HG03095 (cell line): Measurements from ENCODE around the gene PNLIPRP1.

Experiments
- ATAC-seq: cut with Tn5 transposase; IDR thresholded peaks from one replicate; pipeline ENCODE4 v1.9.1; 2021; ENCODE audit warnings: moderate library complexity; ENCODE audit not compliant: unreplicated experiment

The PNLIPRP1 gene

DNA sequence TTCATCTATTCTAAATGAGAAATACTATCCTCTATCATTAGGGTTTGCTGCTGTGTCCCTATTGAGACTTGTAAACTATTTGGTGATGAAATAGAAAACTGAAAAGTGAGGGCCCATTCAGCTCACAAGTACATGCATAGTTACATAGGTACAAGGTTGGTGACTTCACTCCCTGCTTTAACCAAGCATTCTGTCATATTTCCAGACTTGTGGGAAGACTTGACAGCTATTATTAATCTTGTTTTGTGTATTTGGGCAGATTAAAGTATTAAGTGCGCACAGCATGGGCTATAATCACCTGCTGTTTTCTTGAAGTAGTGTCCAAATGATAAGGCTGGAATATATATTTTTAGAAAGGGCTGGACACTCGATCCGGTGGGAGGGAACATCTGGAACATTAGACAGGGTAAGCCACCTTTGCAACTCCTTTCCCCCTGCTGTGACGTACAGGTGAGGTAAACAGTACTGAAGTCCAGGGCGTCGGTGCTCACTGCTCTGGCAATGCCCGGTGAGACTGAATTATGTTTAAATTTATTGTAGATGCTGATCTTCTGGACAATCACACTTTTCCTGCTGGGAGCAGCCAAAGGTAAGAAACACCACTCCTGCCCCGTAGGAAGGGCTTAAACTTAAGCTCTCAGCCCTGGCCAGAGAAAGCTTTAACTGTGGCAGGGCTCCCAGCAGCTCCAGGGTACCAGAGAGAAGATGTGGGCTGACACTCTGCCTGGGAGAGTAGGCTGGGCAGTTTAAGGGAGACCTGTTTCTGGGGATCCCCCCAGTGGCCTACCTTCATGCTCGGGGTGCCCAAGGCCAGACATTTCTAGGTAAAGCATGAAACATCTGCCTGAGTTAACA lies at the start of gene PNLIPRP1:
PNLIPRP1 (plus strand) TSS at position 370 of the 855 bp plus-strand sequence; CDS start at position 541, 171 bp downstream.
- ATAC-seq, result no peak

DNA sequence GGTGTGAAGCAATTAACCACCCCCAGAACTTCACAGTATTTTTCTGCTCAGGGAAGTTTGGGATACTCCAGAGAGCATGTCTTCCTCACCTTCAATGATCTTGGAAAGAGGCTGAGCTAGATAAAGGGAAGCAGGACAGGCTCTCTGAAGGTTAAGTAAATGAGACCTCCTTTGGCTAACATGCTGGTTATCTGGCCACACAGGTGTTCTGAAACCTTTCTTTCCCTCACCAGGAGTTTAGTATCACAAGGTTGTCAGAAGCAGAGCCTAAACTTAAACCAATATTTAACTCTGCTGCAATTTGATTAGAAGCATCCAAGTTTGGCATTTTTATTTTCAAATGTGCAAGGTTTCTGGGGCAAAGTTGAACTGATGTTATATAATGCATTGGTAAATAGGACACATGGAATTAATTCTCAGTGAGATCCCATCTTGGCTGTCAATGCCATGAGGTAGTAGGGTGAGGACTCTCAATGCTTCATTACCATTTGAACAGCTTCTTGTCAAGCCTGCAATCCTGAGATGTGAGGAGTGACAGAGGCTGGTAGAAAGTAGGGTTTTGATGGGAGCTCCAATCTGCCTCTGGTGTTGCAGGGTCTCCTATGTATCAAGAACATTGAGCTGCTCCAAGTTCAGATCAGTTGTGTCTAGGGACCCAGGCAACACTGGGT lies 48.6 kb upstream of the PNLIPRP1 start:
- no peak for ATAC-seq

DNA sequence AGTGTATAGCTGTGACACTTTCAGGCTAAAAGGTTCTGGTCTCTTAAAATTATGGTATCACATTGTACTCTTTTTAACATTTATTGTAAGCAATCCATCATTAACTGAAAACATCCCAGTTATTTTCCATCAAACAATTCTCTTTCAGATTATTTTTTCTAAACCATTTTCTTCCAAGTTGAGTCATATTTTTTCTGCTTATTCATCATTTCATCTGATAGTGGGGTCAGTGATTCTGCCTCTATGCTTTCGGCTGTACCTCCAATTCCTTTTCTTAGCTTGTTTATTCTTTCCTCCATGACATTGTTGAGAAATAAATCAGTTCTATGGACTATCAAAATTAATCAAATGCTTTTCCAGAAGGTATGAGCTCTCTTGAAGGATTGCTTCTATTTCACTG lies 45.6 kb upstream of the PNLIPRP1 start:
- ATAC-seq, result no peak

DNA sequence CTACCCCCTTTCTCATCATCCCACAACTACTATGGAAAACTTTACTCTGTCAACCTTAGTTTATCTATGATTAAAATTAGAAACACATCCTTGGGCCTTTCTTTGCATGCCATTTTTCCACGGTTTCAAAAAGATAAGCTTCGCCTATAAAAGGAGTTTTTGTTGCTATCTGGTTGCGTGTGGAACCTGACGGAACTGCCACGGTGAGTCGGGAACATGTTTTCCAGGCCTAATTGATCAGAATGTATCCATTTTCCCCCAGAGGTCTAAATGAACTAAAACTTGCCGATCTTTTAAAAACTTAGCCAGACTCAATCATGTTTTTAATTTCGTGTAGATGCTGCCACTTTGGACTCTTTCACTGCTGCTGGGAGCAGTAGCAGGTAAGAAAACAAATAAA lies 45.0 kb upstream of the PNLIPRP1 start, which contains the start of gene PNLIP:
PNLIP (plus strand) TSS at position 176 of the 400 bp plus-strand sequence; CDS start at position 338, 162 bp downstream.
- no peak for ATAC-seq

DNA sequence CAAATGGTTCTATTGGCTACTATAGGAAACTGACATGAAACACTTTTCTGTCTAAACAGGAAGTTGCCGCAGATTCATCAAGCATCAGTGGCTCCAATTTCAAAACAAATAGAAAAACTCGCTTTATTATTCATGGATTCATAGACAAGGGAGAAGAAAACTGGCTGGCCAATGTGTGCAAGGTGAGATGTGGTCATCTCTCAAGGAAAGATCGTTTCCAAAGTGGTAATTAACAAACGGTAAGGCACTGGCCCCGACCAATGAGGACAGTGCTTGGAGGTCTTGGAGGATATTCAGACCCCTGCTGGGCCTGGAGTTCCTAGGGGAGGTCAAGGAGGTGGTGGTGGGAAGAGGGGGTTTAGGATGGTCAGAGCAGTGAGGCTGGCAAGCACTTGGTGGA lies 42.5 kb upstream of the PNLIPRP1 start:
- no peak for ATAC-seq

DNA sequence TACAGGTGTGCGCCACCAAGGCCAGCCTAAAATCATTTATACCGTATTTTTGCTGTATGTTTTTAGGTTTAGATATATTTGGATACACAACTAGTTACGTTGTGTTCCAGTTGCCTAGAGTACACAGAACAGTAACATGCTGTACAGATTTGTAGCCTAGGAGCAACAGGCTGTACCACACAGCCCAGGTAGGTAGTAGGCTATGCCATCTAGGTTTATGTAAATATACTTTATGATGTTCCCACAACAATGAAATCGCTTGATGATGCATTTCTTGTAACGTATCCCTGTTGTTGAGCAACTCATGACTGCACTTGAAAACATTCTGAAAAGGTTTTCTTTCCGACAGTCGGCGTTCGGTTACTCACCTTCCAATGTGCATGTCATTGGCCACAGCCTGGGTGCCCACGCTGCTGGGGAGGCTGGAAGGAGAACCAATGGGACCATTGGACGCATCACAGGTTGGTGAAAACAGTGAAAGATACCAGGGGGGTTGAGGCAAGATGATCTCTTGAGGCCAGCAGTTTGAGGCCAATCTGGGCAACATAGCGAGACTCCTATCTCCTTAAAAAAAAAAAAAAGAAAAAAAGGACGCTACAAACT lies 37.3 kb upstream of the PNLIPRP1 start:
- ATAC-seq, result no peak

DNA sequence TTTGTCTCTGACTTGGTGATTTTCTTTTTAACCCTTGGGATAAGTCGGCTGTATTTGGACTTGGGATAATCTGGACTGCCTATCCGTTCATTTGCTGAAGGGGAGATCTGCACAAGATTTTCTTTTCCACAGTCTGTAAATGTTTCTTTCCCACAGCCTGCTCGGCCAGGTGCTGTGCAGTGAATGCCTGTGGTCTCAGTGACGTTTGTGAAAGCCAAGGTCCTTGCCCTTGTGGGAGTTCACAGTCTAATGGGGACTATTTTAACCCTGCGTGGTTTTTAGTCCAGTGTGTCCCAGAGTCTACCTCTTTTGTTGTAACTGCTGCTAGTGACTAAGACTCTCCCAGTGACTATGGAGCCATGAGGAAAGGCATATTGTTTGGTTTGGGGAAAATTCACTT lies 36.1 kb upstream of the PNLIPRP1 start:
- no peak for ATAC-seq

DNA sequence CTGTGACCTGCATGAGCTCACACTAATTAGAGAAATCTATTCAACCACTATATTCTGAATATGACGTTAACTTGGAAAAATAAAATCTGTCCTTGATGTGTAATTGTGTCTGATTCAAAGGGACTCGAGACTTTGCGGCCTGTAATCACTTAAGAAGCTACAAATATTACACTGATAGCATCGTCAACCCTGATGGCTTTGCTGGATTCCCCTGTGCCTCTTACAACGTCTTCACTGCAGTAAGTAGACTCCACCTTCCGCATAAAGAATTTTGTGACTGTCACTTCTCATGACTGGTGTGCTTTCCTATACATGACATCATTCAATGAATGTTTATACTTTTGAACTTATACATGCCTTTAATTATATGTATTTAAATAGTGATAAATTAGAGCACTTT lies 34.9 kb upstream of the PNLIPRP1 start:
- no peak for ATAC-seq

DNA sequence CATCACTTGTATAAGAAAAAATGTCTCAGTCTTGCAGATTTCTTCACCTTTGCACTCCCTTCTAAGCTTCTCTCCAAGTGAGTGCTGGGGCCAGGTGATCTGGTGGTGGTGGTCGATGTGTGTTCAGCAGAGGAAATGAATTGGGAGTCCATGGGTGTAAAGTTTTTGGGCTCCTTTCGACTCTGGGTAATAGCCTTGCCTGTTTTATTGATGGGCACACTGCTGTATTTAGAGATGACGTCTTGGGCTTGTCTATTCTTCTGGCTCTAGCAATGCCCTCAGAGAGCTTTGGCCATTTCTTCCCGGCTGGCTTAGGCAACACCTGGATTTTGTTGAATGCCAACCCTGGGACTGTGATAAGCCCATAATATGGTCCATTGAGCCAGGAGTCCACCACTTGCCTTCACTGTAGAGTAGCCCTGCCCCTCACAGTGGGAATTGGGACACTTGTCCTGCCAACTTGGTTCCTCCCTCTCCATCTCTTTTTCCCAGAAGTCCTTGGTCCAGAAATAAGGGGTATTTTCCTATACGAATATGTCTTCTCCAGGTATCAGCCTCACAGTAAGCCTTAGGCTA lies 33.4 kb upstream of the PNLIPRP1 start:
- no peak for ATAC-seq

DNA sequence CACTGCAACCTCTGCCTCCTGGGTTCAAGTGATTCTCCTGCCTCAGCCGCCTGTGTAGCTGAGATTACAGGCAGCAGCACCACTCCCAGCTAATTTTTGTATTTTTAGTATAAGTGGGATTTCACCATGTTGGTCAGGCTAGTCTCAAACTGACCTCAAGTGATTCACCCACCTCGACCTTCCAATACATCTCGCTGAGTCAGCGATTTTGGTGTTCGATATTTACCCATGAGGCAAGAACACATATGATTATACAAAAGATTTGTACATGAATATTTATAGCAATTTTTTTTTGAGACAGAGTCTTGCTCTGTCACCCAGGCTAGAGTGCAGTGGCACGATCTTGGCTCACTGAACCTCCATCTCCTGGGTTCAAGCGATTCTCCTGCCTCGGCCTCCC lies 25.2 kb upstream of the PNLIPRP1 start:
- no peak for ATAC-seq

DNA sequence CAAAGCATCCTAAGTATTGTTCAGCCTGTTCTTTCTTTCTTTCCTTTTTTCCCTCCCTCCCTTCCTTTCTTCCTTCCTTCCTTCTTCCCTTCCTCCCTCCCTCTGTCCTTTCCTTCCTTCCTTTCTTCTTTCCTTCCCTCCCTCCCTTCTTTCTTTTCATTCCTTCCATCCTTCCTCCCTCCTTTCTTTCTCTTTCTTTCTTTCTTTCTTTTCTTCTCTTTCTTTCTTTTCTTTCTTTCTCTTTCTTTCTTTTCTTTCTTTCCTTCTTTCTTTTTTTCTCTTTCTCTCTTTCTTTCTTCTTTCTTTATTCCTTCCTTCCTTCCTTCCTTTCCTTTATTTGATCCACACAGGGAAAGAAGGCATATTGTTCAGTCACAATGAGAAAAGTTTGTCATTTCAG lies 23.8 kb upstream of the PNLIPRP1 start:
- ATAC-seq, result no peak

DNA sequence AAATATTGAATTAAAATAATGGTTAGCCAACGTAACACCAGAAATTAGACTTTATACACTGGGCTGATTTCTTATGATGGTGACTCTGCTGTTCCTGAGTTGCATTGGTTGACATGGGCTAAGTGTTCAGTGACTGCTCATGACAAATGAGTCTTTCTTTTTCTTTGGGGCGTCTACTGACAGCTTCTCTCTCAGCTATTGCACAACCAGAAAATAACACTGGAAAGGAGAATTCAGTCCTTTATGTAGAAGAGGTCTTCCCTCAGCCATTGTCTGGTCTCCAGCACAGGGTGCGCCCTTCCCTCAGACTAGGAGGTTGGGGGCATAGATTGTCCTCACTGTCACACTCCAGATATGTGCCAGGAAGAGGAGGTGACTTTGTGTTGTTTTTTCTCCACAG lies 23.4 kb upstream of the PNLIPRP1 start:
- no peak for ATAC-seq

DNA sequence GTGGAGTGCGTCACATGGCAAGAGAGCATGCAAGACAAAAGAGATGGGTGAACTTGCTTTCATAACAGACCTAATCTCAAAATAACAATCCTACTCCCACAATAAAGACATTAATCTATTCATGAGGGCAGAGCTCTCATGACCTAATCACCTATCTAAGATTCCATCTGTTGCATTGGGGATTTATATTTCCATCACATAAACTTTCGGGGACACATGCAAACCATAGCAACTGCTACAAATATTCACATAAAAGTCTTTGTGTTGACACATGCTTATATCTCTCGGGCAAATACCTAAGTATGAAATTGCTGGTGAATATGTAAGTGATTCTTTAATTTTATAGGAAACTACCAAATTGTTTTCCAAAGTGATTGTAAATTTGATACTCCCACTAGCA lies 16.0 kb upstream of the PNLIPRP1 start:
- ATAC-seq, result no peak

DNA sequence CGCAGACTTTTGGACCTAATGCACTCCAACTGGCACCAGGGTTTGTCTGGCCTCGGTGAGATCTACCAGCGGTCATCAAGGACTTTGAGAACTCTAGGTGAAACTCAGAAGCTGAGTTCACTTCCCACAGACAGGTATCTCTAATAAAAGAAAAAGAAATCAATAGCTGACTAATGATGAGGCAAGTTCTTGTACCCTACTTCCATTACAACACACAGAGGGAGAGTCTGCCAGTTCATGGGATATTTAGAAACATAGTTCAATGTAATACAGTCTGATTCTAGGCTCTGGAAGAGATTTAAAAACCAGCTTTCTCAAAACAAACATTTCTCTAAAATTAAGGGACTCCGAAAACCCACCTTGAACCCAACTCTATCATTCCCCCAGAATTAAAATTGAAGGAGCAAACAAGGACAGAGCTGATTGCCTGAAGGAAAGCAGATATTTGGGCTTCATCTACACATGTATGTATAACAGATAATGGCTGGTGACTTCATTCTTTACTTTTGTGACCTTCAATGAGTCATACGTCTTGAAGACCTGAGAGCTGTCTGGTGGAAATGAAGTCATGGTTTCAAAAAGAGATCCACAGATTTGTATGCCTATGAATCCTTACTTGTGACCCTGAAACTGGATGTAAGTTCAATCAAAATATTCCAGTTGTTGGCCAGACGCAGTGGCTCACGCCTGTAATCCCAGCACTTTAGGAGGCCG lies 2.7 kb upstream of the PNLIPRP1 start:
- no peak for ATAC-seq

DNA sequence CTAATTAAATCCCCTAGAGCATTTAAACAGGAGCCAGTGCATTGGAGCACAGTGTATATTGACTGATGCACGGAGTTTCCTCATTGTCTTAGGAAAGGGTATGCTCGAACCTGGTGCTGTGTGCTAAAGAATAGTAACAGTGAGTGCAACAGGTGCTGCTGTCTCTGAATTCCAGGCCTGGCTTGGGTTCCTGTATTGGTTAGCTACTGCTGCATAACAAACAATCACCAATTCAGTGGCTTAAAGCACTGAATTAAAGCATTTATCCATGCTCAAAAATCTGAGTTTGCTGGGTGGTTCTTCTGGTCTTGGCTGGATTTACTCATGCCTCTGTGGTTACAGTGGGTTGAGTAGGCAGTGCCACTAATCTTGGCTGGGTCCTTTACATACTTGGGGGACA lies 1.8 kb upstream of the PNLIPRP1 start:
- ATAC-seq, result no peak

DNA sequence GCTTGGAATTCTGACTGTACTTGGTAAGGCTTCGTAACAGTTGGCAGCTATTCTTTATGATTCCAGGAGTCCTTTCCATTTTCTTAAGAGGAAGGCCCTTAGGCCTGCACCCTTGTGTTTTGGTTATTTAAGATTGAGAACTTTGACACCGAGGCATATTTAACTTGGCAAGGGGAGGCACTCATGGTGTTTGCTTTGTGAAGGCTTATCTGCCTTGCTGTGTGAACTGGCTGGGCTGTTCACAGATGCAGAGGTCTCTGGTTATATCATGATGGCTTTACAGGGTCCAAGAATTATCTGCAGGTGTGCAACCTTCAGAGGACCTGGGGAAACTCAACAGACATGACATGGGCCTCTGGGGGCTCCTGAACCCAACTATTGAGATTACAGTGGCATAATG lies 833 bp upstream of the PNLIPRP1 start:
- no peak for ATAC-seq

DNA sequence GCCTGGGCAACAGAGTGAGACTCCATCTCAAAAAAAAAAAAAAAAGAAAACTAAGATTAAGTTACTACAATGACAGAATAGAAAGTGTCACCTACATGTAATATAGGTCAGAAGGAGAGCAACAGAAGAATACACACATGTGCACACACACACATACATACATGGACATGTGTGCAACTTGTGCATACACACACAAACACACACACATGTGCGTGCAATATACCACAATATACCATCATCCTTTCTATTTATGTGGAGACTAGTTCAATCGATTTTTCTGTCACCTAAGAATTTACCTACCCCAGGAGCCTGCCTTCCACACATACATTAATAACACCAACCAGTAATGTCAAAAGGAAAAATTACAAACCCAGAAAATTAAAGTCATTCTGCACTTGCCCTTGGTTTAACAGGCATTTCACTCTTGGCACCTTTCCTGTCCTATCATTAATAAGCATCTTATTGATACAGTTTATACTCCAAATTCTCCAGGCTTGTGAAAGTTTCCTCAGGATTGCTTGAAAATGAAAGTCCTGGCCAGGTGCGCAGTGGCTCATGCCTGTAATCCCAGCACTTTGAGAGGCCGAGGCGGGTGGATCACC lies 2.5 kb downstream of the PNLIPRP1 start:
- ATAC-seq, result no peak

DNA sequence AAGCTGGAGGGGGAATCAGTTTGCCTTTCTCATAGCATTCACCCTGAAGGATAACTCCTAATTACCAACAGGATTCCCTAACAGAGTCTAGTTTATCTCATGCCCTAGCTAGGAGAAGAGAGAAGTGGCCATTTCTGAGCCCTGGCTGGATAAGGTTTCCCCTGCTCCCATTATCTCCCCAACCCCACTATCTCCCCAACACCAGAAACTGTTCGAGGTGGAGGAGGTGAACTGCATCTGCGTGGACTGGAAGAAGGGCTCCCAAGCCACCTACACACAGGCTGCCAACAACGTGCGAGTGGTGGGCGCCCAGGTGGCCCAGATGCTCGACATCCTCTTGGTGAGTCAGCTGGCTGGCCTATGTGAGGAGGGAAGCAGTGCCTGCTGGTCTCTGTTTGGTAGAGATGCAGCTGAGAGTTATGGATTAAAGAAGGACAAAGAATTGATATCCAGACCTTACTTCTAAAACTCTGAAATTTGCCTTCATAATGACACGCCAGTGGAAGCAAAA lies 3.8 kb downstream of the PNLIPRP1 start:
- no peak for ATAC-seq

DNA sequence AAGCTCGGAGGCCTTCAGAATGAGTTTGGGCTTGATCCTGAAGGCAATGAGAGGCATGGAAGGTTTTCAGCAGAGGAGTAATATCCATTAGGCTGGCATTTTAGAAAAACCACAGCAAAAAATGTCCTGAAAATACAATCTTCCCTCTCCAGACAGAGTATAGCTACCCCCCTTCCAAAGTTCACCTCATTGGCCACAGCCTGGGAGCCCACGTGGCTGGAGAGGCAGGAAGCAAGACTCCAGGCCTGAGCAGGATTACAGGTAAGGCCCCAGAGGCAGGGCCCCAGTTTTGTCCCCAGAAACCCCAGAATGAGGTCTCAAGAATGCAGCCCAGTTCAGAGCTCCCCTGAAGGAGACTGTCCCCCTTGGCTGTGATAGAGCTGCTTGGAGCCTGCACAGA lies 5.3 kb downstream of the PNLIPRP1 start:
- ATAC-seq, result no peak

DNA sequence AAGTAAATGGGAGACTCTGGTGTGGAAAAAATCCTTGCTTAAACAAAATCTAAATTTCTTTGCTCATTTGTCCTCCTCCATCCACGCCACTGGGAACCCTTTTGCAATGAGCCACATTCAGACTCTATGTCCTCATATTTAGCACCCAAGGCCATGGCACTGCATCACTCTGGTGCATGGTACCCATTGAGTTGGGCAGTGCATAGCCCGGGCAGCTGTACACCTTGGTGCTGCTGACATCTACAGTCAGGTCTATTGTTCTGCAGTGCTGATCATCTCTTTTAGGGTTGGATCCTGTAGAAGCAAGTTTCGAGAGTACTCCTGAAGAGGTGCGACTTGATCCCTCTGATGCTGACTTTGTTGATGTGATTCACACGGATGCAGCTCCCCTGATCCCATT lies 6.8 kb downstream of the PNLIPRP1 start:
- no peak for ATAC-seq
